ENCODE results near the gene REC8.

Gene REC8

GRCh38 chr14:24172871-24173281, 996 bp downstream of the REC8 start:
- no peak overlapping the region for H3K4me3 ChIP-seq (replicated peaks; ENCODE audit: low read depth, low read length)
- DNase-seq (ENCODE audit: low read depth) = no peak
- TF ChIP-seq CTCF (IDR thresholded peaks at IDR 0.05; ENCODE audit: low read length, missing control alignments) = no peak

DNA sequence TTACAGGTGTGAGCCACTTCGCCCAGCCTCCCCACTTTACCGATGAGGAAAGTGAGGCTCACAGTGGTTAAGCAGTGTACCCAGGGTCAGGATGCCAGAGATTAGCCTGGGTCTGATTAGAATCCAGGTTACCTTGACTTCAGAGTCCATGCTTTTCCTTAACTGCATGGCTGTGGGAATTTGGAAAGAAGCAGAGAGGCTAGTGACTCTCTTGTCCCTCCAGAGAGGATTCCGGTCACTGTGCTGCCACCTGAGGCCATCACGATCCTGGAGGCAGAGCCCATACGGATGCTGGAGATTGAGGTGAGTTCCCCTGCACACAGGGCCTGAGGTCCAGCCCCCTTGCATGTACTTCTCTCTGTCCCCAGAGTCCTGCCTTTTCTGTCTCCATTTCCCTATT, 4.7 kb downstream of the REC8 start:
- no peak for DNase-seq (ENCODE audit: low read depth)
- no peak overlapping the region for H3K4me3 ChIP-seq (replicated peaks; ENCODE audit: low read depth, low read length)
- TF ChIP-seq CTCF (IDR thresholded peaks at IDR 0.05; ENCODE audit: low read length, missing control alignments) = no peak

- H3K4me3 ChIP-seq (replicated peaks; ENCODE audit: low read depth, low read length) = no peak overlapping the region
- no peak for DNase-seq (ENCODE audit: low read depth)
- TF ChIP-seq CTCF (IDR thresholded peaks at IDR 0.05; ENCODE audit: low read length, missing control alignments) = no peak
These were observed 5.4 kb downstream of the REC8 start for GRCh38 chr14:24177041-24177825.

DNA sequence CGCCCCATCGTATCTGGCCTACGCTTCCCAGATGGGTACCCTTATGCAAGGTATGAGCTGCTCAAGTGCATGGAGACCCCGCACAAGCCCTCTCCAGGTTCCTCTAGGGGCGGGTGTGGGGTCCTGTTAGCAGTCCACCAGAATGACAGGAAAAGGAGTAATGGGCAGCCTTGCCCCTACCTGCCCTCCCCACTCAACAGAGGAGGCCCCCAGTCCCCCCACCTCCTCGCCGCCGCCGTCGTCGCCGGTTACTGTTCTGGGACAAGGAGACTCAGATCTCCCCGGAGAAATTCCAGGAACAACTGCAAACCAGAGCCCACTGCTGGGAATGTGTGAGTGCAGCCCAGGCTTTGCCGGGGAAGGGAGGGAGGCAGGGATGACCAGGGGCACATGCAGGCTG, 6.0 kb downstream of the REC8 start:
- no peak overlapping the region for H3K4me3 ChIP-seq (replicated peaks; ENCODE audit: low read depth, low read length)
- TF ChIP-seq CTCF (IDR thresholded peaks at IDR 0.05; ENCODE audit: low read length, missing control alignments) = no peak
- DNase-seq (ENCODE audit: low read depth) = no peak

- DNase-seq (ENCODE audit: low read depth) = no peak
- no peak for TF ChIP-seq CTCF (IDR thresholded peaks at IDR 0.05; ENCODE audit: low read length, missing control alignments)
- no peak overlapping the region for H3K4me3 ChIP-seq (replicated peaks; ENCODE audit: low read depth, low read length)
These were observed 6.7 kb downstream of the REC8 start for GRCh38 chr14:24178399-24179178.

DNA sequence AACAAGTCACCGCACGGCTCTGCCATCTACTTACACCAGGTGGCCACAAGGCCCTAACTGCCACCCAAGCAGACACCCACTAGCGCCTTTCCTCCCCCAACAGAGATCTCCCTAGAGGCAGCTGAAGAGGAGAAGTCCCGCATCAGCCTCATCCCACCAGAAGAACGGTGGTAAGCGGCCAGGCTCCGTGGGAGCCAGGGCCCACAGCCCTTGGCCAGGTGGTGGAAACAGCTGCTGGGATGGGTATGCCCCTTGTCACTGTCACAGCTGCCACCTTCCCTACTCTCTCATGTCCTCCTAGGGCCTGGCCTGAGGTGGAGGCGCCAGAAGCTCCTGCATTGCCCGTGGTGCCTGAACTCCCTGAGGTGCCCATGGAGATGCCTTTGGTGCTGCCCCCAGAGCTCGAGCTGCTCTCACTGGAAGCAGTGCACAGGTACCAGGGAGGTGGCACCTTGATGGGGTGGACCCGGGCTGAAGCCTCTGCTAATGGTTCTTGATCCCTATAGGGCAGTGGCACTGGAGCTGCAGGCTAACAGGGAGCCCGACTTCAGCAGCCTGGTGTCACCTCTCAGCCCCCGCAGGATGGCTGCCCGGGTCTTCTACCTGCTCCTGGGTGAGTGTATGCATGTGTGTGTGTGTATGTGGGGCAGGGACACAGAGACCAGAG, 7.5 kb downstream of the REC8 start:
- H3K4me3 ChIP-seq (replicated peaks; ENCODE audit: low read depth, low read length) = no peak overlapping the region
- TF ChIP-seq CTCF (IDR thresholded peaks at IDR 0.05; ENCODE audit: low read length, missing control alignments) = no peak
- DNase-seq (ENCODE audit: low read depth) = no peak
